Keratinocyte (primary cell): ENCODE results near the gene THRAP3. TPM values are rescaled to one million over a fixed set of nuclear protein-coding genes. Genes with fewer than 3 reads are reported as not detected.

Source experiments
- DNase-seq: peaks from one replicate; pipeline ENCODE4 v3.0.0-alpha.2; 2011; ENCODE audit warnings: low read depth, missing footprints, low spot score
- FAIRE-seq: peaks from 2 replicates; lab custom pipeline; 2011; peaks lifted over from hg19 to GRCh38; lab: Jason Lieb, UNC
- H2AFZ ChIP-seq: 2 replicates; pipeline ENCODE4 v1.6.0; 2012; ENCODE audit warnings: low read length, control low read depth, inconsistent platforms; ENCODE audit not compliant: control insufficient read depth
- H3K27ac ChIP-seq: 2 replicates; pipeline ENCODE4 v1.5.1; 2011; ENCODE audit warnings: low read length; ENCODE audit not compliant: control insufficient read depth, insufficient read depth
- H3K27me3 ChIP-seq: 3 replicates; pipeline ENCODE4 v1.6.0; 2011; ENCODE audit warnings: low read length; ENCODE audit not compliant: control insufficient read depth, insufficient read depth; ENCODE audit errors: extremely low read depth
- H3K36me3 ChIP-seq, 2 experiments: 2 replicates in 1 of 2; 3 replicates in 1 of 2; pipeline ENCODE4 v1.5.1; 2011; ENCODE audit warnings: low read length in 2 of 2, mild to moderate bottlenecking in 1 of 2; ENCODE audit not compliant: control insufficient read depth in 2 of 2, insufficient read depth in 2 of 2; ENCODE audit errors: extremely low read depth in 1 of 2
- H3K4me1 ChIP-seq: 3 replicates; pipeline ENCODE4 v1.5.1; 2011; ENCODE audit warnings: low read length; ENCODE audit not compliant: control insufficient read depth, insufficient read depth; ENCODE audit errors: extremely low read depth
- H3K4me2 ChIP-seq: 3 replicates; pipeline ENCODE4 v1.6.0; 2011; ENCODE audit warnings: low read depth, low read length; ENCODE audit not compliant: control insufficient read depth, insufficient read depth; ENCODE audit errors: extremely low read depth
- H3K4me3 ChIP-seq, 3 experiments: fragments of 200-600 bp in 1 of 3; sonication (generic) in 1 of 3; 2 replicates in 2 of 3; 3 replicates in 1 of 3; pipeline ENCODE4 v1.5.1; 2011 to 2016; ENCODE audit warnings: low read length in 3 of 3, mild to moderate bottlenecking in 3 of 3, control low read depth in 2 of 3, inconsistent platforms in 1 of 3, low read depth in 1 of 3, mixed read lengths in 1 of 3, mixed run types in 1 of 3, moderate library complexity in 1 of 3; ENCODE audit not compliant: control insufficient read depth in 2 of 3, insufficient read depth in 2 of 3; ENCODE audit errors: extremely low read depth in 1 of 3
- H3K79me2 ChIP-seq: 2 replicates; pipeline ENCODE4 v1.6.0; 2012; ENCODE audit warnings: low read length; ENCODE audit not compliant: control insufficient read depth, insufficient read depth
- H3K9ac ChIP-seq: 3 replicates; pipeline ENCODE4 v1.6.0; 2011; ENCODE audit warnings: low read length; ENCODE audit not compliant: control insufficient read depth, insufficient read depth; ENCODE audit errors: extremely low read depth
- H3K9me1 ChIP-seq: 3 replicates; pipeline ENCODE4 v1.6.0; 2011; ENCODE audit warnings: low read length; ENCODE audit not compliant: control insufficient read depth, insufficient read depth; ENCODE audit errors: extremely low read depth
- H3K9me3 ChIP-seq: 2 replicates; pipeline ENCODE4 v1.5.1; 2012; ENCODE audit warnings: low read depth, low read length; ENCODE audit not compliant: control insufficient read depth
- H4K20me1 ChIP-seq: 3 replicates; pipeline ENCODE4 v1.6.0; 2011; ENCODE audit warnings: low read length; ENCODE audit not compliant: control insufficient read depth, insufficient read depth; ENCODE audit errors: extremely low read depth
- EZH2 ChIP-seq: IDR thresholded peaks from one replicate; pipeline ENCODE4 v1.6.1; 2012; ENCODE audit warnings: inconsistent platforms, mild to moderate bottlenecking, low read length, moderate library complexity
- dilution Hi-C: fragments of 300-500 bp; cut with MboI; formaldehyde crosslinking; loops from one replicate; pipeline ENCODE4 v1.7.0; 2020; ENCODE audit warnings: low sequenced_read_pairs; ENCODE audit not compliant: extremely low pct_ligation_motif_present
- polyA plus RNA-seq, 5 experiments: library from polyadenylated mRNA; depleted of rRNA in 3 of 5; stranded (reverse) in 3 of 5; stranded (forward) in 1 of 5; unstranded in 1 of 5; fragments of >200 nt; gene quantifications; 1 replicate in 1 of 5; 2 replicates in 3 of 5; 3 replicates in 1 of 5; pipeline versions ENCODE4 v1.2.1 to v1.2.3, GENCODE V29; 2011 to 2012; ENCODE audit warnings: missing spikeins in 2 of 5, low read depth in 1 of 5, low replicate concordance in 1 of 5
- TF ChIP-seq, protein P1 (sequence below), 3 experiments: IDR thresholded peaks in 1 of 3; conservative IDR thresholded peaks in 1 of 3; optimal IDR thresholded peaks in 1 of 3; 2 replicates in 2 of 3; 3 replicates in 1 of 3; pipeline versions ENCODE3 to v1.5.1; 2011; ENCODE audit warnings: low read length in 3 of 3, mild to moderate bottlenecking in 3 of 3, moderate library complexity in 2 of 3, control low read depth in 1 of 3, inconsistent platforms in 1 of 3; ENCODE audit not compliant: insufficient read depth in 2 of 3; ENCODE audit errors: extremely low read depth in 1 of 3

The THRAP3 gene
- polyA plus RNA-seq, 1 donor (not counting 4 experiments of a cell fraction or from before 2014, with no cell fraction given): 79.6 TPM

DNA sequence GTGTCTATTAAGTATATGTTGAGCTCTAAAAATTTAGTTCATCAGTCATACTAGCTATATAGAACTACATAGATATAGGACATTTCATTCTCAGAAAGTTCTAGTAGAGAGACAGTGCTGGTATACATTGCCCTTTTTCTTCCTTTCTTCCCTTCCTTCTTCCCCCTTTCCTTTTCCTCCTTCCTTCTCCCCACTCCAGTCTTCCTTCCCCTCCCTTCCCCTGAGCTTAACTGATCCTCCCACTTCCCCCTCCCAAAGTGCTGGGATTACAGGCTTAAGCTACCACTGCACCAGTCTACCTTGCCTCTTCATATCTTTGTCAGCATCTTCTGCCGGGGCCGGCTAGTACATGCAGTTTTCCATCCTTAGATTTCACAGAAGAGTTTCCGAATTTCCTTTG is 12.1 kb downstream of the THRAP3 start:
- peaks cover 99% of the 10 kb centered on the region for H3K79me2 ChIP-seq
- FAIRE-seq (no peak), DNase-seq (no peak)
- no peak overlapping the region for H3K27ac ChIP-seq
- no peak overlapping the region for H3K9ac ChIP-seq
- TF ChIP-seq, protein P1, sequence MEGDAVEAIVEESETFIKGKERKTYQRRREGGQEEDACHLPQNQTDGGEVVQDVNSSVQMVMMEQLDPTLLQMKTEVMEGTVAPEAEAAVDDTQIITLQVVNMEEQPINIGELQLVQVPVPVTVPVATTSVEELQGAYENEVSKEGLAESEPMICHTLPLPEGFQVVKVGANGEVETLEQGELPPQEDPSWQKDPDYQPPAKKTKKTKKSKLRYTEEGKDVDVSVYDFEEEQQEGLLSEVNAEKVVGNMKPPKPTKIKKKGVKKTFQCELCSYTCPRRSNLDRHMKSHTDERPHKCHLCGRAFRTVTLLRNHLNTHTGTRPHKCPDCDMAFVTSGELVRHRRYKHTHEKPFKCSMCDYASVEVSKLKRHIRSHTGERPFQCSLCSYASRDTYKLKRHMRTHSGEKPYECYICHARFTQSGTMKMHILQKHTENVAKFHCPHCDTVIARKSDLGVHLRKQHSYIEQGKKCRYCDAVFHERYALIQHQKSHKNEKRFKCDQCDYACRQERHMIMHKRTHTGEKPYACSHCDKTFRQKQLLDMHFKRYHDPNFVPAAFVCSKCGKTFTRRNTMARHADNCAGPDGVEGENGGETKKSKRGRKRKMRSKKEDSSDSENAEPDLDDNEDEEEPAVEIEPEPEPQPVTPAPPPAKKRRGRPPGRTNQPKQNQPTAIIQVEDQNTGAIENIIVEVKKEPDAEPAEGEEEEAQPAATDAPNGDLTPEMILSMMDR (optimal IDR thresholded peaks at IDR 0.05 in 1 of 3, IDR thresholded peaks at IDR 0.05 in 1 of 3, conservative IDR thresholded peaks at IDR 0.05 in 1 of 3; ENCODE audit: extremely low read depth in 1 of 3, insufficient read depth in 2 of 3, low read length in 3 of 3): no peak
- TF ChIP-seq EZH2: no peak
- H3K9me1 ChIP-seq: no peaks in the 10 kb centered on the region
- peaks cover 29% of the 10 kb centered on the region for H4K20me1 ChIP-seq
- H3K36me3 ChIP-seq: peaks cover 13 to 15% of the 10 kb centered on the region in 2 experiments
- no peak overlapping the region for H3K4me3 ChIP-seq
- no peak overlapping the region for H2AFZ ChIP-seq
- H3K4me2 ChIP-seq: no peak overlapping the region
- dilution Hi-C loops: no loop called here
- H3K9me3 ChIP-seq: no peaks in the 10 kb centered on the region
- no peaks in the 10 kb centered on the region for H3K27me3 ChIP-seq
- H3K4me1 ChIP-seq: no peaks in the 10 kb centered on the region

DNA sequence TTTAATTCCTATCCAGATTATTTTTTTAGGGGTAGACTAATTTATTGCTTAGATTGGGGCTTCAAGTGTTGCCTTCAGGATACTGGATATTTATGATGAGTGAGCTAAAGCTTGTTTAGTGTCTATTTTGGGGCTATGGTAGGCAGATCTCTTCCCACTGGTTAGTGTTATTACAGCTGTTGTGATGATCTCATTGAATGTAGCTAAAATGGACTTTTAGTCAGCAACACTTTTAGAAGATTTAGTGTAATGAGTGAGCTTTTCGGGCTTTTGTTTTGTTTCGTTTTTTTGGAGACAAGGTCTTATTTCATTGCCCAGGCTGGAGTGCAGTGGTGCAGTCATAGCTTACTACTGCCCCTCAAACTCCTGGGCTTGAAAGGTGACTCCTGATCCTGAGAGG is 14.2 kb downstream of the THRAP3 start:
- Histone ChIP-seq H3K36me3 (peaks cover 15 to 18% of the 10 kb centered on the region in 2 experiments), H3K9ac (no peak overlapping the region), H3K4me2 (no peak overlapping the region), H3K9me3 (no peaks in the 10 kb centered on the region), H2AFZ (no peak overlapping the region), H3K27ac (no peak overlapping the region), H3K27me3 (no peaks in the 10 kb centered on the region), H3K9me1 (no peaks in the 10 kb centered on the region), H3K4me3 (no peak overlapping the region), H3K79me2 (peaks cover 96% of the 10 kb centered on the region), H3K4me1 (no peaks in the 10 kb centered on the region), H4K20me1 (peaks cover 31% of the 10 kb centered on the region)
- FAIRE-seq: no peak
- no peak for DNase-seq
- dilution Hi-C loops: no loop called here
- TF ChIP-seq EZH2: no peak
- TF ChIP-seq, protein P1 (optimal IDR thresholded peaks at IDR 0.05 in 1 of 3, IDR thresholded peaks at IDR 0.05 in 1 of 3, conservative IDR thresholded peaks at IDR 0.05 in 1 of 3; ENCODE audit: extremely low read depth in 1 of 3, insufficient read depth in 2 of 3, low read length in 3 of 3): no peak
